Activated B cell treated with CpG ODN at 0.5 μM for 24 hours (primary cell): ENCODE measurements around the gene ABHD16A. TPM values are rescaled to one million over a fixed set of nuclear protein-coding genes. Genes with fewer than 3 reads are reported as not detected.

Experiments
- ATAC-seq: fragments of 200-7000 bp; cut with Tn5 transposase; one replicate; pipeline ENCODE4 v1.10.0; 2021; ENCODE audit warnings: low read depth, mild to moderate bottlenecking, moderate library complexity
- CTCF ChIA-PET: fragments of 350-600 bp; sonication (Branson Sonifier 250); formaldehyde crosslinking; loops from one replicate; lab custom pipeline; 2021; ENCODE audit warnings: antibody characterized with exemption; lab: Charles Lee
- POLR2A ChIA-PET: fragments of 350-600 bp; sonication (Branson Sonifier 250); formaldehyde crosslinking; loops from one replicate; lab custom pipeline; 2021; ENCODE audit warnings: antibody characterized with exemption; lab: Charles Lee
- DNase-seq: peaks from one replicate; pipeline ENCODE4 v3.0.0; 2022
- H3K27ac Mint-ChIP-seq: one replicate; pipeline ENCODE4 v1.8.0; 2020; ENCODE audit warnings: mixed read lengths
- H3K27me3 Mint-ChIP-seq: one replicate; pipeline ENCODE4 v1.8.0; 2021; ENCODE audit warnings: mixed read lengths
- H3K36me3 Mint-ChIP-seq: one replicate; pipeline ENCODE4 v1.8.0; 2021; ENCODE audit warnings: low read depth, mixed read lengths
- H3K4me1 Mint-ChIP-seq: one replicate; pipeline ENCODE4 v1.8.0; 2021; ENCODE audit warnings: mixed read lengths
- H3K4me3 Mint-ChIP-seq: one replicate; pipeline ENCODE4 v1.8.0; 2020; ENCODE audit warnings: mild to moderate bottlenecking, mixed read lengths
- H3K9me3 Mint-ChIP-seq: one replicate; pipeline ENCODE4 v1.8.0; 2020; ENCODE audit warnings: mixed read lengths
- intact Hi-C: fragments of 100-400 bp; cut with micrococcal nuclease; formaldehyde crosslinking; loops from one replicate; pipeline ENCODE4 v1.15.1; 2024
- total RNA-seq: library from RNA; stranded (reverse); gene quantifications from 2 replicates; pipeline ENCODE4 v1.2.3, GENCODE V29; 2022
- TF ChIP-seq, protein P1 (sequence below): fragments of 200-600 bp; IDR thresholded peaks from one replicate; pipeline ENCODE4 v1.8.0; 2022; ENCODE audit warnings: antibody characterized with exemption, mild to moderate bottlenecking

Gene ABHD16A
- total RNA-seq, 1 donor from 2014 or later, result 59.1 TPM

DNA sequence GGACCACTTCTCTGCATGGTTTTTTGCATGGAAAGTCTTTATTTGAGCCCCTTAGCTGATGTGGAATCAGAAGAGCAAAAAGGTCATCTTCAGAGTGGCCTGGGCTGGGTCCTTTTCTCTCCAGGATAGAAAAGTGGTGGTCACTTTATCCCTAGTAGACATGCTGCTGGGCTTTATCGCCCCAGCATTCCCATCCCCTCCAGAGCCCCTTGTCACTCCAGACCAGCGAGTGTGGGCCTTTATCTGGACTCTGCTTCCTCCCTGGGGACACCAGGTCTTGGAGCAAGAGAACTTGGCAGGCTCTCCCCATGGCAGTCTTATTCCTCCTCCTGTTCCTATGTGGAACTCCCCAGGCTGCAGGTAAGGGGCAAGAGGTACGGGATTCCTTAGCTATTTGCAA is 3.5 kb upstream of the ABHD16A start, which contains the start of gene LY6G6F:
Gene LY6G6F, plus strand, starts transcription at position 268 of the 400 bp plus-strand sequence. Its CDS starts 41 bp downstream, at position 309.
- POLR2A ChIA-PET, result interaction anchor here (0.6 to 0.7 kb wide), 2 partner anchors 10 to 68 kb away, joined by 3 to 5 read pairs; no protein-coding TSS in a partner anchor
- no peak within 1 kb of the TSS for H3K4me3 Mint-ChIP-seq
- no peak within 1 kb of the TSS for H3K27ac Mint-ChIP-seq
- peaks cover 28% of the 10 kb centered on the region for H3K4me1 Mint-ChIP-seq
- ATAC-seq (no peak), DNase-seq (no peak)
- TF ChIP-seq, protein P1, sequence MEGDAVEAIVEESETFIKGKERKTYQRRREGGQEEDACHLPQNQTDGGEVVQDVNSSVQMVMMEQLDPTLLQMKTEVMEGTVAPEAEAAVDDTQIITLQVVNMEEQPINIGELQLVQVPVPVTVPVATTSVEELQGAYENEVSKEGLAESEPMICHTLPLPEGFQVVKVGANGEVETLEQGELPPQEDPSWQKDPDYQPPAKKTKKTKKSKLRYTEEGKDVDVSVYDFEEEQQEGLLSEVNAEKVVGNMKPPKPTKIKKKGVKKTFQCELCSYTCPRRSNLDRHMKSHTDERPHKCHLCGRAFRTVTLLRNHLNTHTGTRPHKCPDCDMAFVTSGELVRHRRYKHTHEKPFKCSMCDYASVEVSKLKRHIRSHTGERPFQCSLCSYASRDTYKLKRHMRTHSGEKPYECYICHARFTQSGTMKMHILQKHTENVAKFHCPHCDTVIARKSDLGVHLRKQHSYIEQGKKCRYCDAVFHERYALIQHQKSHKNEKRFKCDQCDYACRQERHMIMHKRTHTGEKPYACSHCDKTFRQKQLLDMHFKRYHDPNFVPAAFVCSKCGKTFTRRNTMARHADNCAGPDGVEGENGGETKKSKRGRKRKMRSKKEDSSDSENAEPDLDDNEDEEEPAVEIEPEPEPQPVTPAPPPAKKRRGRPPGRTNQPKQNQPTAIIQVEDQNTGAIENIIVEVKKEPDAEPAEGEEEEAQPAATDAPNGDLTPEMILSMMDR, result no peak
- CTCF ChIA-PET, result no interaction called here
- peaks cover 10% of the 10 kb centered on the region for H3K36me3 Mint-ChIP-seq
- intact Hi-C loops, result no loop called here
- no peaks in the 10 kb centered on the region for H3K9me3 Mint-ChIP-seq
- no peaks in the 10 kb centered on the region for H3K27me3 Mint-ChIP-seq

DNA sequence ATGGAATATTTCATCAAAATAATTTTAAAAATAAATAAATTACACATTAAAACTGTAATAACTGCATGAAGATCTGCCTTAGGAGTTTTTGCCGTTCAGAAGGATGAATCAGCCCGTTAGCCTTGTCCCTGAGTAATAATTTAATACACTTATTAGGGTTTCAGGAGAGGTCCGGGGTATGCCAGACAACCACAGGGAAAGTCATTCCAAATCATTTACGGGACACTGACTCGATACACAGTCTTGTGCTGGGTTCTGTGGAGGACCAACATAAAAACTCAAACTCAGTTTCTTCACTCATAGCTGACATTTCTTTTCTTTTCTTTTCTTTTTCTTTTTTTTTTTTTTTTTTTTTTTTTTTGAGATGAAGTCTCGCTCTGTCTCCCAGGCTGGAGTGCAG is 2.8 kb upstream of the ABHD16A start:
- Mint-ChIP-seq H3K27me3 (no peaks in the 10 kb centered on the region), H3K27ac (no peak overlapping the region), H3K4me3 (no peak overlapping the region), H3K9me3 (no peaks in the 10 kb centered on the region), H3K4me1 (peaks cover 30% of the 10 kb centered on the region), H3K36me3 (peaks cover 16% of the 10 kb centered on the region)
- no peak for ATAC-seq
- POLR2A ChIA-PET, result interaction anchor here (0.6 kb wide), 1 partner anchor 84 kb away, joined by 5 read pairs; no protein-coding TSS in a partner anchor
- TF ChIP-seq, protein P1, result no peak
- intact Hi-C loops, result no loop called here
- CTCF ChIA-PET, result no interaction called here
- no peak for DNase-seq

DNA sequence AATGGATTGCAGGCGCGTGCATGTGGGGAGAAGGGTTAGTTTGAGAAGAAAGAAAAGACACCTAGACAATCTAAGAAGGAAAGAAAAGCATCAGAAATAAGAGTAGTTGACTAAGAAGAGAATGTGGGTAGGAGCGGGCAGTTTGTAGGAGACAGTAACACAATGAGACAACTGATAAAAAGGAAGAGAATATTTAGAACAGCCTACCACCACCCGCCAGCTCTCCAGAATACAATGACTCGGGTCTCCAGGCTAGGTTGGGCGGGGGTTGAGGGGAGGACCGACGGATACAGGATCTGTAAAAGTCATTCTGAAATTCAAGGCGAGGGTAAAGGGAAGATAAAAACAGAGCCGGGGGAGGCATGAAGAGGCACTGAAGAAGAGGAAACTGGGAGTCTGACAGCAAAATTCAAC is 712 bp downstream of the ABHD16A start:
- intact Hi-C loops, result loop anchor here (2.0 kb wide), 1 partner anchor 22 kb away; the partner anchor contains the start of gene LY6G5C
- Mint-ChIP-seq H3K27ac (peak overlapping the region; percentile 89), H3K9me3 (no peaks in the 10 kb centered on the region), H3K36me3 (peaks cover 38% of the 10 kb centered on the region), H3K4me3 (peak overlapping the region; percentile 99), H3K27me3 (no peaks in the 10 kb centered on the region), H3K4me1 (peaks cover 28% of the 10 kb centered on the region)
- ATAC-seq (no peak), DNase-seq (no peak)
- ChIA-PET CTCF (interaction anchor here (1.0 to 1.5 kb wide), 2 partner anchors 50 to 185 kb away, joined by 3 to 5 read pairs; partner anchors contain the start of gene BAG6), POLR2A (interaction anchor here (0.5 to 4.1 kb wide), 28 partner anchors 7 to 1569 kb away, joined by 3 to 32 read pairs (median 6); partner anchors contain the start of genes BAG6, CLIC1, DDAH2 and EHMT2)
- TF ChIP-seq, protein P1, result no peak

DNA sequence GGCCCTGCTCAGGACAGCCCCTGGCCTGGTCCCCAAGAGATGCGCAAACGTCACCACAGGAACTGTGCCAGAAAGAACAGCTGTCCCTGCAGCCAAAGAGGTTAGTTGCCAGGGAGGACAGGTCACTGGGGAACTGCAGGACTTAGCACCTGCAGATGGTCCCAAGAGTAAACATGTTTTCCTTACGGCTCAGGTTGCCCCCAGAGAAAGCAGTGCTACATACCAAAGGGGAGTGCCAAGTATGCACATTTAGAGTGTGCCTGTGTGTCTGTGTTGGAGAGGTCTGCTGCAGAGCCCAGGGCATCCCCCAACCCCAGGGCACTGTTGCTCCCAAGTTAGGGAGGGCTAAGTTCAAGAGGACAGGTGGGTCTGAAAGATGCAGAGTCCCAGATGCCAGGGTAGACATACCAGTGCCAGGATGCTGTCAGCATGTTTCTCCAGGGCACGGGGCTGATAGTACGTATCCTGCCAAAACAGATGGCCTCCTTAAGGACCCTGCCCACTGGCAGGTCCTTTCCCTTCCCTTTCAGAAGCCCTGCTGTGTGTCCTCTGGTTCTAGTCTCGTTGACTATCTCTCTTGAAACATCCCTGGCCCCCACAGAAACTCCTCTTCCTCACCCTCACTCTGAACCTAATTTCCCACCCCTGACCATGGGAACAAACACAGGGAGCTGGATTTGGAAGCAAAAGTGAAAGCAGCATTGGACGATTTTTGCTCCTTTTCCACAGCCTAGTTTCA is 1.3 kb downstream of the ABHD16A start:
- CTCF ChIA-PET, result no interaction called here
- intact Hi-C loops, result loop anchor here (2.0 kb wide), 1 partner anchor 21 kb away; the partner anchor contains the start of gene LY6G5C
- POLR2A ChIA-PET, result interaction anchor here (1.0 to 4.1 kb wide), 9 partner anchors 25 to 1569 kb away, joined by 3 to 32 read pairs (median 6); partner anchors contain the start of genes BAG6, CLIC1, HSPA1A and HSPA1L
- Mint-ChIP-seq H3K9me3 (no peaks in the 10 kb centered on the region), H3K4me1 (peaks cover 28% of the 10 kb centered on the region), H3K36me3 (peaks cover 44% of the 10 kb centered on the region), H3K27me3 (no peaks in the 10 kb centered on the region), H3K27ac (peak overlapping the region; percentile 89), H3K4me3 (peak overlapping the region; percentile 99)
- DNase-seq (no peak), ATAC-seq (no peak)
- TF ChIP-seq, protein P1, result no peak
